HG03139 (cell line): ENCODE data around the gene HARS1.
"Not testable (repeated sequence)": the region's sequence is repeated elsewhere in the genome, so short reads cannot be mapped to it uniquely, and the experiment has no call there.

Source experiments
- ATAC-seq: cut with Tn5 transposase; IDR thresholded peaks from one replicate; pipeline ENCODE4 v1.9.1; 2021; ENCODE audit not compliant: unreplicated experiment

Gene HARS1, protein sequence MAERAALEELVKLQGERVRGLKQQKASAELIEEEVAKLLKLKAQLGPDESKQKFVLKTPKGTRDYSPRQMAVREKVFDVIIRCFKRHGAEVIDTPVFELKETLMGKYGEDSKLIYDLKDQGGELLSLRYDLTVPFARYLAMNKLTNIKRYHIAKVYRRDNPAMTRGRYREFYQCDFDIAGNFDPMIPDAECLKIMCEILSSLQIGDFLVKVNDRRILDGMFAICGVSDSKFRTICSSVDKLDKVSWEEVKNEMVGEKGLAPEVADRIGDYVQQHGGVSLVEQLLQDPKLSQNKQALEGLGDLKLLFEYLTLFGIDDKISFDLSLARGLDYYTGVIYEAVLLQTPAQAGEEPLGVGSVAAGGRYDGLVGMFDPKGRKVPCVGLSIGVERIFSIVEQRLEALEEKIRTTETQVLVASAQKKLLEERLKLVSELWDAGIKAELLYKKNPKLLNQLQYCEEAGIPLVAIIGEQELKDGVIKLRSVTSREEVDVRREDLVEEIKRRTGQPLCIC

DNA sequence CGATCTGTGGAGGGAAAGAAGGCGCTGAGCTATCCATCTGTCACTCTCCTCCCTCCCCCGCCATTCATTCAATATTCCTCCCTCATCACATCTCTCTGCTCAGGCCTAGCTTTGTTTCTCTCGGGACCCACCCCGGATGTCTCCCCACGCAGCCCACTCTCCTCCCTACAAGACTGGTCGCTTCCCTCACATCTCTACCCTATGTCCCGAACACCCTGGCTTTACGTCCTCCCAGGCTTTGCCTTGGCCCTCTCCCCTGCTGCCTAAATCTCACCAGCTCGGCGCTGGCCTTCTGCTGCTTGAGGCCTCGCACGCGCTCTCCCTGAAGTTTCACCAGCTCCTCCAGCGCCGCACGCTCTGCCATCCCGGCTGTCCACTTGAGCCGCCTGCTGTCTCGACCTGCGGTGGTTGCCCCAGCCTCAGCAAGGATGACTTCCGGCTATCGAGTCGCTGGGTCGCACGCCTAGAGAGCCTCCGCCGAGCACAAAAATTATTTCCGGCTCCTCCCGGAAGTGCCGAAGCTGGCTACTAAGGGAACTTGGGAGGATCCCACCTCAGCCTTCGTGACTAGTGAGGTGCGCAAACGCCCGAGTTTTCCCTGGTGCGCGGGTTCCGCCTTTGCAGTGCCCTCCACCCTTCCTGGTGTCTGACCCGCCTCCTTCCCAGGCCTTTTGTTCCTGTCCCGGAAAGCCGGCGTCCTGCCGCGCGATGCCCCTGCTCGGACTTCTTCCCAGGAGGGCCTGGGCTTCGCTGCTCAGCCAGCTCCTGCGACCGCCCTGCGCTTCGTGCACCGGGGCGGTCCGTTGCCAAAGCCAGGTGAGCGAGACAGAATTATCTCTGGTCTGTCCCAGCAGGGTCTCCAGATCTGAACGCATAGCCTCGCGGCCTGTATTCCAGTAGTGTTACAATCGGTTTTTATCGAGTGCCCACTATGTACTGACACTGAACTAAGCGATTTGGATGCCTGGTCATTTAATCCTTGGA lies at the start of gene HARS1, which contains the start of gene HARS2:
Gene HARS1, minus strand, starts transcription at position 430 of the 984 bp plus-strand sequence. Its CDS starts 66 bp downstream, at position 364.
Gene HARS2, plus strand, starts transcription at position 515 of the 984 bp plus-strand sequence. Its CDS starts 194 bp downstream, at position 709.
- ATAC-seq, result peak; percentile 97

DNA sequence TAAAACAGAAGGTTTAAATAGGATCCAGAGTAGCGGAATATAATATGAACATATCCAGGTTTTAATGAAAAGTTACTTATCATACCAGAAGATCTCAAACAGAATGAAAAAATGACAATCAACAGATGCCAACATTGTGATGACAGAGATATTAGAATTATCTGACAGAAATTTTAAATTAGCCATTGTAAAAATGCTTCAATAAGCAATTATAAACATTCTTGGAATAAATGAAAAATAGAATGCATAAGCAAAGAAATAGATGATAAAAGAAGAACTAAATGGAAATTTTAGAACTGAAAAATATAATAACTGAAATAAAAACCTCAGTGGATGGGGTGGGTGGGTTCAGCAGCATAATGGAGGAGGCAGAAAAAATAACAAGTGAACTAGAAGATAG lies 46.3 kb upstream of the HARS1 start:
- ATAC-seq, result no peak

- ATAC-seq, result no peak
Observed at GRCh38 chr5:140734354-140734753, 43.2 kb upstream of the HARS1 start.

DNA sequence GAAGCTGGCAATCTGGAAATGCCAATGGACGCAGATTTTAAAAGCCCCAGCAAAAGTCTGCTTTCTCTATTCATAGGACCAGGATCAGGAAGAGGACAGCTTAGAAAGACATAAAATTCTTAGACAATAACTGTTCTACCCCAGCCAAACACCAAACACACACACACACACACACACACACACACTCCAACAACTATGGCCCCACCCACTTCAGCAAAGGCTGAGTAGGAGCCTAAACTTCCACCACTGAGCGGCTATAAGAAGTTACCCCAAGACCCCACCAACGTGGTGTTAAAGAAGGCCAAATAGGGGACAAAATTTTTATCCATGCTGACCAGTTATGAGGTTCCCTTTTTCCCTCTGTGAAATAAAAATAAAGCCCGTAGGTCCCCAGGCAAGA lies 41.9 kb upstream of the HARS1 start:
- ATAC-seq, result no peak

- ATAC-seq, result peak; percentile 80
Observed at GRCh38 chr5:140725799-140726471, 34.8 kb upstream of the HARS1 start.

- not testable (repeated sequence) for ATAC-seq
Observed at GRCh38 chr5:140721395-140721794, 30.2 kb upstream of the HARS1 start.

DNA sequence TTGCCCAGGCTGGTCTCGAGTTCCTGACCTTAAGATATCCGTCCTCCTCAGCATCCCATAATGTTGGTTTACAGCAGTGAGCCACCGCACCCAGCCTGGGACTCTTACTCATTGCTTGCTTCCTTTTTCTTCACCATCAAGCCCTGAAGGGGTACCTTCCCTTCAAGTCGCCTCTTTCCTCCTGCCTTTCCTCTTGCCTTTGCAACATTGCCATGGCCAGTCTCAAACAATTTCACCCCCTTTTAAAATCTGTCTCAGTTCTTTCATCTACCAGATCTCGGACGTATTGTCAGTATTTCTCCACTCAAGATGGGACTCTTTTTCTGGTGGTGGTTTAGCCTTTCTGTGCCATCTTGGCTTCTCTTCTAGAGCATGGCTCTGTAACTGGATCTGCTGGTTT lies 29.6 kb upstream of the HARS1 start:
- ATAC-seq, result not testable (repeated sequence)

- no peak for ATAC-seq
Observed at GRCh38 chr5:140718266-140718592, 27.1 kb upstream of the HARS1 start.

DNA sequence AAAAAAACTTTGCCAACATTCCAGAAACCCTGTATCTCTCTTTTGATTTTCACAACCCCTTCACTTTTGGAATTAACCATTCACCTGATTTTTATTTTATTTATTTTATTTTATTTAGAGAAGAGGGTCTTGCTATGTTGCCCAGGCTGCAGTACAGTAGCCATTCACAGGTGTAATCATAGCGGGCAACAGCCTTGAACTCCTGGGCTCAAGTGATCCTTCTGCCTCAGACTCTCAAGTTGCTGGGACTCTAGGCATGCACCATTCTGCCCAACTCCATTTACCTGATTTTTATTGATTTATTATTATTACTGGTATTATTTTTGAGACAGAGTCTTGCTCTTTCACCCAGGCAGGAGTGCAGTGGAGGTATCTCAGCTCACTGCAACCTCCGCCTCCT lies 25.1 kb upstream of the HARS1 start:
- ATAC-seq, result not testable (repeated sequence)

DNA sequence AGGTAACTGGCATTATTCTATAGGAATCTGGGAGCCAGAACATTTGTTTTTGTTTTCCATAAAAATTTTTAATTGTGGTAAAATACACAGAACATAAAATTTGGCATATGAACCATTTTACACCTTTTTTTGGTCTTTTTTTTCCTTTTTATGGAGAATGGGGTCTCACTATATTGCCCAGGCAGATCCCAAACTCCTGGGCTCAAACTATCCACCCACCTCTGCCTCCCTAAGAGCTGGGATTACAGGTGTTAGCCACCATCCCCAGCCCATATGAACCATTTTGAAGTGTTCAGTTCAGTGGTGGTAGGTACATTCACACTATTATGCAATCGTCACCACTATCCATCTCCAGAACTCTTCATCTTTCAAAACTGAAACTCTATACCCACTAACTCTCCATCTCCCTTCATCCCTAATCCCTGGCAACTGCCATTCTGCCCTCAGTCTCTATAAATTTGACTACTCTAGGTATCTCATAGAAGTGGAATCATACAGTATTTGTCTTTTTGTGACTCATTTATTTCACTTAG lies 22.5 kb upstream of the HARS1 start:
- ATAC-seq, result no peak

DNA sequence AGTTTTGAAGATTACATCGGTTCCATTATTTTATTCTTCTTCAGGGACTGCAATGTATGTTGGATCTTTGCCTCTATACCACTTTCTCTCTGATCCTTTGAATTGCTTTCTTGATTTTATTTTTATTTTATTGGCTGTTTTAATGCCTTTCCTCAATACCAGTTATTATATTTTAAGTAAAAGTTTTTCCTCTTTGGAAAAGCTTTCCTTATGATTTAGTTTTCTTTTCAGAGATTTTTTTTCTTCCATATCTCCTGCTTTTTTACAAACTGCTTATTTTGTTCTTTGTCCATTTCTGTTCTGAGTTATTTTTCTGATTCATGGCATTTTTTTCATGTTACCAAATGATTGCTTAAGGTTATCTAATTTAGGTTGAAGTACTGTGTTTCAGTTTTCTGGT lies 20.6 kb upstream of the HARS1 start:
- no peak for ATAC-seq

DNA sequence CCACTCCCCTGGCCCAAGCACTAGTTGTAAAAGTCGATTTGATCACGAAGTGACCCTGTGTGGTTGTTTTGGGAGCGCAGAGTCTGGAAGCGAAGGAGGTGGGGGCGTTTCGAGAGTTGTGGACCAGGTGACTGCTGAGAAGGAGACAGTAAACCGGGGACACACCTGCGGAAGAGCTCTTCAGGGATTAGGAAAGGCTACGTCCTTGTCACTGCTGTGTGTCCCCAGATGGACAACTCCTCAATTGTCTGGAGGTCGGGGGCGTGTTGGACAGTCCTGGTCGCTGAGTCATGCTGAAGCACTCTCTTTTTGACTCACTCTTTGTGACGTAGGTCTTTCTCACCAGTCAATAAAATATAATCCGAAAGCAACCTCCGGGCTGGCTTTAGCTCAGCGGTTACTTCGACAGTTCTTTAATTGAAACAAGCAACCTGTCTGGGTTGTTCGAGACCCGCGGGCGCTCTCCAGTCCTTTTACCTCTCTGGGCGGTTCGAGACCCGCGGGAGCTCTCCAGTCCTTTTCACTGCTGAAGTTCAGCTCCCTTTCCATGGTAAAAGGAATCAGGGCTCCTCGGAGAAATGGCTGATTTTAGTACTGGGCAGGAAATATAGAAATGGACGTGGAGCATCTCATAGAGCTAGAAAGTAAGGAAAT lies 19.9 kb upstream of the HARS1 start:
- peak; percentile 85 for ATAC-seq

GRCh38 chr5:140708787-140709186 lies 17.6 kb upstream of the HARS1 start:
- ATAC-seq, result not testable (repeated sequence)

GRCh38 chr5:140707812-140708211 lies 16.6 kb upstream of the HARS1 start:
- no peak for ATAC-seq

DNA sequence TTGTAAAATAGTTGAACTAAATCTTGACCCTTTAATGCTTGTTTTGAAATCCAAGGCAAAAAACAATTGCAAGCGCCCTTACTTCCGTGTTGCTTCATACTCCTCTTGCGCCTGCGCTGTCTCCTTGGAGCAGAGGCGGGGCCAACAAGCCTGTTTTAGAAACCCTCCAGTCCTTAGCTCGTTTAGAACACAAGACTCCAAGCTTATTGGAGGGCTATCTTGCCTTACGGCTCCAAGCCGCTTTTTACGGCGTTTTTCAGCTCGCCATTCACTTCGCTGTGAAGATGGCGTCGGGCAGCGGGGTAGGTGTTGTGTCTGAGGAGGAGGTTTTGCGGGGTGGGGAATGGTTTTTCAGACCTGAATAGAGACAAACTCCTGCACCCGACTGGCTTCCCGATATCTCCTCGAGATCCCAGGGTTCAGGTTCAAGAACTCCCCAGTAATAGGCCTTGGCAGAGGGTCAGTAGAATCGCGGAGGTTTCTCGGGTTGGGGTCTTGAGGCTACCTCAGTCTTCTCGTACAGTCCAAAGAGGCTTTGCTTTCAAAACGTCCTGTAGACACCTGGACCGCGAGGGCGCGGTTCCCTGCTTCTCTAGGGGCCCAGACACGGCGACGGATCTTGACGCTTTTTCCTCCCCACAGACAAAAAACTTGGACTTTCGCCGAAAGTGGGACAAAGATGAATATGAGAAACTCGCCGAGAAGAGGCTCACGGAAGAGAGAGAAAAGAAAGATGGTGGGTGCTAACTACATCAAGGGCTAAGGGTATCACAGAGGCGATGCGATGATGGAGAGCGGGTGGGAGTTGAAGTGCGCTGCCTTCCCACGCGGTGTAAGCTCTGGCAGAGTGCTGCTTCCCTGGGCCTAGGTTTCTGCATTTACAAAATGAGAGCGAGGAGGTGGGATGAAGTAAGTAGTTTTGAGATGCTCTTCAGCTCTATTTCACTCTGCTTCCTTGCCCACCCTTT lies 9.3 kb upstream of the HARS1 start, which contains the start of gene ZMAT2:
Gene ZMAT2, plus strand, starts transcription at position 271 of the 968 bp plus-strand sequence. Its CDS starts 14 bp downstream, at position 285.
- peak; percentile 96 for ATAC-seq

DNA sequence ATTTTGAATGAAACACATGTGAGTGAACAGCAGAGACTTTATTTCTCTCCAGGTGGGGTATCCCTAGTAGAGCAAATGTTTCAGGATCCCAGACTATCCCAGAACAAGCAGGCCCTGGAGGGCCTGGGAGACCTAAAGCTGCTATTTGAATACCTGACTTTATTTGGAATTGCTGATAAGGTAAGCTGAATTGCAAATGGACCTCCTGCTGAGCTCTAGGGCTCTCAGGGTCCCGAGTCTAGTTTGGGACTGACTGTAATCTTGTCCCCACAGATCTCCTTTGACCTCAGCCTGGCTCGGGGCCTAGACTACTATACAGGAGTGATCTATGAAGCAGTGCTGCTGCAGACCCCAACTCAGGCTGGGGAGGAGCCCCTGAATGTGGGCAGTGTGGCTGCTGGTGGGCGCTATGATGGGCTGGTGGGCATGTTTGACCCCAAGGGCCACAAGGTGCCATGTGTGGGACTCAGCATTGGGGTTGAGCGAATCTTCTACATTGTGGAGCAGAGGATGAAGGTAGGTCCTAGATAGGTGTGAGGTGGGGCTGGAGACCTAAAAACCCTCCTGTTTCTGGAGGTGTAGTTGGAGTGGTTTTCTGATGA lies 5.8 kb upstream of the HARS1 start:
- ATAC-seq, result no peak

- ATAC-seq, result no peak
Observed at GRCh38 chr5:140694276-140694675, 3.1 kb upstream of the HARS1 start.

- no peak for ATAC-seq
Observed at GRCh38 chr5:140690376-140690932, 716 bp downstream of the HARS1 start.
